D721Med (cell line): ENCODE results near the gene ABCA13.

ENCODE experiments used
- DNase-seq: peaks from one replicate; pipeline ENCODE4 v3.0.0; 2011; ENCODE audit warnings: low spot score; ENCODE audit not compliant: insufficient read length
- FAIRE-seq: peaks from 2 replicates; lab custom pipeline; 2011; peaks lifted over from hg19 to GRCh38; lab: Jason Lieb, UNC
- CTCF ChIP-seq: IDR thresholded peaks from 2 replicates; pipeline ENCODE4 v1.5.1; 2012; ENCODE audit warnings: mild to moderate bottlenecking, control low read depth; ENCODE audit not compliant: insufficient read depth; ENCODE audit errors: missing control alignments

ABCA13 gene

GRCh38 chr7:48441848-48442492 lies 270.7 kb downstream of the ABCA13 start:
- no peak for FAIRE-seq

GRCh38 chr7:48443051-48443450 lies 271.8 kb downstream of the ABCA13 start:
- DNase-seq, result no peak
- no peak for FAIRE-seq
- no peak for TF ChIP-seq CTCF

More at GRCh38 chr7:48441848-48442492, 270.7 kb downstream of the ABCA13 start:
- DNase-seq, result no peak
- TF ChIP-seq CTCF, result no peak

- TF ChIP-seq CTCF, result no peak
- DNase-seq (no peak), FAIRE-seq (no peak)
These were observed 275.5 kb downstream of the ABCA13 start for GRCh38 chr7:48446721-48447120.

GRCh38 chr7:48452218-48452617 lies 281.0 kb downstream of the ABCA13 start:
- DNase-seq (no peak), FAIRE-seq (no peak)
- TF ChIP-seq CTCF, result no peak

GRCh38 chr7:48454750-48455192 lies 283.5 kb downstream of the ABCA13 start:
- FAIRE-seq (no peak), DNase-seq (no peak)
- TF ChIP-seq CTCF, result no peak

- TF ChIP-seq CTCF, result no peak
- no peak for FAIRE-seq
- DNase-seq, result no peak
These were observed 284.1 kb downstream of the ABCA13 start for GRCh38 chr7:48455363-48455762.
